Ureter (tissue), 1 donor: ENCODE results near the gene TM4SF5. TPM values are rescaled to one million over a fixed set of nuclear protein-coding genes. Genes with fewer than 3 reads are reported as not detected.

Experiments
- total RNA-seq: library from RNA; stranded (reverse); gene quantifications from one replicate; pipeline ENCODE4 v1.2.4, GENCODE V29; 2023
- donor health status: DM: yes; HTN: yes; CAD: no.

TM4SF5 gene
- total RNA-seq, 1 donor from 2014 or later = not detected

Other genes starting within 250 kb of the TM4SF5 start
- gene MYBBP1A, start 216.5 kb upstream of the TM4SF5 start, total RNA-seq = 110 TPM
- 83.6 TPM for gene GGT6, start 211.3 kb upstream of the TM4SF5 start, total RNA-seq
- 2.0 TPM for gene SMTNL2, start 187.4 kb upstream of the TM4SF5 start, total RNA-seq
- 1.2 TPM for gene ALOX15, start 130.2 kb upstream of the TM4SF5 start, total RNA-seq
- 56.9 TPM for gene PELP1, start 67.7 kb upstream of the TM4SF5 start, total RNA-seq
- gene ARRB2, start 61.3 kb upstream of the TM4SF5 start, total RNA-seq = 40.8 TPM
- 19.5 TPM for gene MED11, start 40.5 kb upstream of the TM4SF5 start, total RNA-seq
- 1.7 TPM for gene ZMYND15, start 32.1 kb upstream of the TM4SF5 start, total RNA-seq
- 26.8 TPM for gene CXCL16, start 32.0 kb upstream of the TM4SF5 start, total RNA-seq
- 0.89 TPM for gene VMO1, start 14.5 kb downstream of the TM4SF5 start, total RNA-seq
- not detected for gene GLTPD2, start 17.1 kb downstream of the TM4SF5 start, total RNA-seq
- gene PSMB6, start 24.3 kb downstream of the TM4SF5 start, total RNA-seq = 97.9 TPM
- gene PLD2, start 35.3 kb downstream of the TM4SF5 start, total RNA-seq = 59.1 TPM
- 119 TPM for gene MINK1, start 61.5 kb downstream of the TM4SF5 start, total RNA-seq
- gene C17orf107, start 127.7 kb downstream of the TM4SF5 start, total RNA-seq = 4.6 TPM
- gene CHRNE, start 131.2 kb downstream of the TM4SF5 start, total RNA-seq = 1.2 TPM
- not detected for gene GP1BA, start 160.4 kb downstream of the TM4SF5 start, total RNA-seq
- gene SLC25A11, start 168.2 kb downstream of the TM4SF5 start, total RNA-seq = 62.0 TPM
- 129 TPM for gene RNF167, start 168.4 kb downstream of the TM4SF5 start, total RNA-seq
- 598 TPM for gene PFN1, start 176.6 kb downstream of the TM4SF5 start, total RNA-seq
- 6.2 TPM for gene ENO3, start 179.2 kb downstream of the TM4SF5 start, total RNA-seq
- gene SPAG7, start 195.9 kb downstream of the TM4SF5 start, total RNA-seq = 66.4 TPM
- gene CAMTA2, start 215.8 kb downstream of the TM4SF5 start, total RNA-seq = 86.0 TPM
- gene INCA1, start 225.6 kb downstream of the TM4SF5 start, total RNA-seq = 1.1 TPM
- 141 TPM for gene KIF1C, start 226.1 kb downstream of the TM4SF5 start, total RNA-seq